Measurements from ENCODE around the gene LHCGR.
A peak's percentile ranks its signal among the peaks of the same experiment; 100 is the strongest.
"Not testable (repeated sequence)": the region's sequence is repeated elsewhere in the genome, so short reads cannot be mapped to it uniquely, and the experiment has no call there.

The LHCGR gene

DNA sequence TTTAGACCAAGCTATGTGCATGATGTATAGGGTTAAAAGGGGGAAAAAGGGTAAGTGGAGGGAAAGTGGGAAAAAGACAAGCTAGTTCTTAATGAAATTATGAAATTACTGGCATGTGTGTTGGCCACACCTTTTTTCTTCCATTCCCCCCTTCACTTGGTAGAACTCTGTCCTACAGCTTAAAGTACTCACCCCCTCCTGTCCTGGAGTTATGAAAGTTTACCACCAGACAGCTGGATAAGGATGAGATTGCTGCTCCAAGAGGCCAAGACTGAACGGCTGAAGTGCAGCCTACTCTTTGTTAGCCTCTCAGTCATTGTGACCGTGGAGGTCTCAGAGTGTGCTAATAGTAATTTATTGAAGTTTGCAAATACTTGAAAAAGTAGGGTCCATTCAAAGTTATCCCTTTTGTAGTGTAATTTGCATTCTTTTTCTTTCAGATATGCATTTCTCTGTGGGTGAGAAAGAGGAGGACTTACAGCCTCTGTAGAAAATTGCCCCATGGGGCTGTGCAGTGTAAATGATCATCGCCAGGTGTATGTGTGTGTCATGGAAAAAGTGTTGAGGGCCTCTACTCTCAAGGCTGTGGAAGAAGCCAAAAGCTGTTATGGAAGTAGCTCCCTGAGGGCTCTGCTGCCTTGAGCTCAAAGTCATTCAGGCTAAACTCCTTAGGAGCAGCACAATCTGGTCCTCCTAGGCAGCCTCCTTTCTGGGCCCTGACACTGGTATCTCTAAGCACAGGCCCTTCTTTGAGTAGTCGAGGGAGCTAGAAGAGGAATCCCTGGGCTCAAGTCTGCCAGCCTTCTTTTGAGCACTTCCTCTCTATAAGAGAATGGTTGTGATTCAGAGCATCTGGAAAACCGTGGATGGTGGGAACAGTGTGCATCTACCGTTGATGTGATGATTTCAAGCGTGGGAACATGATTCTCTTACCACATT is 46.2 kb downstream of the LHCGR start:
- no peak for DNase-seq (ENCODE audit: low spot score)

DNA sequence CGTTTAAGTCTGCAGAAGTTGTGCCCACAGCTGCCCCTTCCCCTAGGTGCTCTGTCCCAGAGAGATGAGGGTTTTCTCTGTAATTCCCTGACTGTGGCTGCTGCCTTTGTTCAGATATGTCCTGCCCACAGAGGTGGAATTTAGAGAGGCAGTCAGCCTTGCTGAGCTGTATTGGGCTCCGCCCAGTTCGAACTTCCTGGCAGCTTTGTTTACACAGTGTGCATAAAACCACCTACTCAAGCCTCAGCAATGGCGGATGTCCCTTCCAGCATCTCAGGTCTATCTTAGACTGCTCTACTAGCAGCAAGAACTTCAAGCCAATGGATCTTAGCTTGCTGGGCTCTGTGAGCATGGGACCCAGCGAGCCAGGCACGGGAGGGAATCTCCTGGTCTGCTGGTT is 48.1 kb downstream of the LHCGR start:
- peak; percentile 66 for DNase-seq (ENCODE audit: low spot score)

DNA sequence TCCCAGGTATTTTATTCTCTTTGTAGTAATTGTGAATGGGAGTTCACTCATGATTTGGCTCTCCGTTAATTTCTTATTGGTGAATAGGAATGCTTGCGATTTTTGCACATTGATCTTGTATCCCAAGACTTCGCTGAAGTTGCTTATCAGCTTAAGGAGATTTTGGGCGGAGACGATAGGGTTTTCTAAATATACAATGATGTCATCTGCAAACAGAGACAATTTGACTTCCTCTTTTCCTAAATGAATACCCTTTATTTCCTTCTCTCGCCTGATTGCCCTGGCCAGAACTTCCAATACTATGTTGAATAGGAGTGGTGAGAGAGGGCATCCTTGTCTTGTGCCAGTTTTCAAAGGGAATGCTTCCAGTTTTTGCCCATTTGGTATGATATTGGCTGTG is 51.9 kb downstream of the LHCGR start:
- DNase-seq (ENCODE audit: low spot score), result not testable (repeated sequence)

DNA sequence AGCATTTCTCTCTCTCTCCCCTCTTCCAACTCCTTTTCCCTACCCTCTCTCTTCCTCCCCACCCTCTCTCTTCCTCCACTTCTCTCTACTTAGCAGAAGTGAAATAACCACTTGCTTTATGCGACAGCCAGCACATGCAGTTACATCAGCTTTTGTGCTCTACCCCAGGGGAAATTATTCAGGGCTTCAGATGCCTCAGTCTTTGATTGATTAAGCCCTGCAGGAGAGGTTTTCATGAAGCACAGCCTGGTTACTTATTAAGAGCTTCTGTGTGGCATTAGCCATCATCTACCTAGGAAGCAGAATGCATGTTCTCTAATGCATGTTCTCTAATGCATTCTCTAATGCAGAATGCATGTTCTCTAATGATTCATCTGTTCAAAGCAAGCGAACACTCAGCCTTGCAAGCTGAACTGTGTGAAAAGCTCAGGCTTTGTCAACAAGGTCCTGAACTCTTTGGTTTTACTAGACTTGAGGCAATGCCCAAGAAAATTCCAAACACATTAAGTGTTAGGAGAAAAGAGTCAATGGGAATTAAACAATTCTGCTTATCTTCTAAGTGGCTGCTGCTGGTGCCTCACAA is 56.1 kb downstream of the LHCGR start:
- peak; percentile 74 for DNase-seq (ENCODE audit: low spot score)

DNA sequence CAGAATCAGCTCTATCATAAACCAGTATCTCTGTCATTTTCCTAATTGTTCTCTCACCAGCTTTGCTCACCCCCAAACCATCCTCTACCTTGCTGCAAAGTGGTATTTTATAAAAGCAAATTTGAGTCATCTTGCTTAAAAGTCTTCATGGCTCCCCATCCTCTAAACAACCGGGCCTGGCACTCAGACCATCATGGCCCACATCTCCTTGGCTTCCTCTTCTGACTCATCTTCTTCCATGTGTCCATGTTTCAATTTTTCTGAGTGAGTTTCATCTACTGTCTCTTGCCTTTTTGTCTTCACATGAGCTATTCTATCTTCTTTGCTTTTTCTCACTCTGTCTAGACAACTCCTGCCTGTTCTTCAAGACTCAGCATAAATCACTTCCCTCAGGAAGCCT is 58.6 kb downstream of the LHCGR start:
- DNase-seq (ENCODE audit: low spot score), result no peak

DNA sequence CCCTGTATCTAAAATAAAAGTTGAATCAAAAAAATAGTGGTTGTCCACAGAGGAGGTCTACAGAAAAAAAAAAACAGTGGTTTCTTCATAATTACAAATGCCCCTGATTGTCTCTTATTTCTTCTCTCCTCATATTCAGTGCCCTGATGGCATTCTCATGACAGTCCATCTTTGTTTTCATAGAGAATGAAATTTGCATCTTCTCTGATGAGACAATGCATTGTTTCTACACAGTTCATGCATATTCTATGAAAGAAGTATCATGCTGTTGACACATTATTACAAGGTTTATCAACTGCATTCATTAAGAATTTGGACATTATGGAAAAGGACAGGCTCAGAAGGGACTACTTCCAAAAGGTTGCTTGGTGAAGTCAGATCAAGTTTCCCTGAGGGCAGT is 59.5 kb downstream of the LHCGR start:
- no peak for DNase-seq (ENCODE audit: low spot score)

DNA sequence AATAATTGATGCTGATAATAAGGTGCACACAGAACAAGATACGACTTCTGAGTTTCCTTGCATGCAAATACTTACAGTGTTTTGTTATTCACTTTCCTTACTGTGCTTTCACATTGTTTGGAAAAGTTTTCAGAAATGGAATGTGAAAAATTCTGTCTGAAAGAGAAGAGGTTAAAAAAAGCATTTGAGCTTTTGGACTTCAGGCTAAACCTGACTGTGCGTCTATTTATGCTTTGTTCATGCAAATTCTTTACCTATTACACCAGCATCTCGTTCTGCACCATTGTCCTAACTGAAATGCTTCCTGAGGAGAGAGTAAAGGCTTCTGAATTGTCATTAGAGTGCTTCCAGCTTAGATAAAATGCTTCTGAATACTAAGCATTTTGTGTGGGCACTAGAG is 61.4 kb downstream of the LHCGR start:
- DNase-seq (ENCODE audit: low spot score), result peak; percentile 86

DNA sequence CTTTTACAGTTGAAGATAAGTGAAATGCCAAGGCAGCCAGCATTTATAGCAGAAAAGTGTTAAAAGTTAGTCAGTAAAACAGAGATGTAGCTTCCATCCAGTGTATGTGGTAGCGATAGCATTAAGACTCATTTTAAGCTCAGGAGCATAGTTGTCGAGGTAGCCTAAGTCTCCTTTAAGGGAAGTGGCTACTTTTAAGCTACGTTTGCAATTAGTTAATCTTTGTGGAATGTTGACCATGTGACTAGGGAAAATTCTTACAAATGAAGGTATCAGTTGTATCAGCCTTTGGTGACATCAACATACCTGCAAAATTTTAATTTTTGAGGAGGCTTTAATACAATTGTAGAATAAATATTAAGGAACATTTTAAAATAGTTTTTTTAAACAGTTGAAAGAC is 61.9 kb downstream of the LHCGR start:
- DNase-seq (ENCODE audit: low spot score), result peak; percentile 83

DNA sequence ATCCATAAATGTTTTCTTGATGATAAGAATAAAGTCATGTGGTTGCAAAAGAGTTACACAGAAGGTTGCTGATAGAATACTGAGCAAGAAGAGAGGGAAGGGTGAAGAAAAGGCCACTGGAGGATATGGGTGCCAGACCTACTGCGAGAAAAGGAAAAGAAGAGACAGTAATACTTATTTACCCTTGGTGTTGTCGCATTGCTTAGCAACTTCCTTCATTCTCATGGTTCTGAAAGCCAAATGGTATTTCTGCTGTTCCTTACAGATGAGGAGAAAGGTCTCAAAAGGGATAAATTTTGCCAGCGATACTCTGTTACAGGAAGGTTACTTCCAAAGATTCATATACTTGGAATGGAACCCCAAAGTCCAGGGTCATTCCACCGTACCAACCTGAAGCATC is 62.5 kb downstream of the LHCGR start:
- peak; percentile 25 for DNase-seq (ENCODE audit: low spot score)

DNA sequence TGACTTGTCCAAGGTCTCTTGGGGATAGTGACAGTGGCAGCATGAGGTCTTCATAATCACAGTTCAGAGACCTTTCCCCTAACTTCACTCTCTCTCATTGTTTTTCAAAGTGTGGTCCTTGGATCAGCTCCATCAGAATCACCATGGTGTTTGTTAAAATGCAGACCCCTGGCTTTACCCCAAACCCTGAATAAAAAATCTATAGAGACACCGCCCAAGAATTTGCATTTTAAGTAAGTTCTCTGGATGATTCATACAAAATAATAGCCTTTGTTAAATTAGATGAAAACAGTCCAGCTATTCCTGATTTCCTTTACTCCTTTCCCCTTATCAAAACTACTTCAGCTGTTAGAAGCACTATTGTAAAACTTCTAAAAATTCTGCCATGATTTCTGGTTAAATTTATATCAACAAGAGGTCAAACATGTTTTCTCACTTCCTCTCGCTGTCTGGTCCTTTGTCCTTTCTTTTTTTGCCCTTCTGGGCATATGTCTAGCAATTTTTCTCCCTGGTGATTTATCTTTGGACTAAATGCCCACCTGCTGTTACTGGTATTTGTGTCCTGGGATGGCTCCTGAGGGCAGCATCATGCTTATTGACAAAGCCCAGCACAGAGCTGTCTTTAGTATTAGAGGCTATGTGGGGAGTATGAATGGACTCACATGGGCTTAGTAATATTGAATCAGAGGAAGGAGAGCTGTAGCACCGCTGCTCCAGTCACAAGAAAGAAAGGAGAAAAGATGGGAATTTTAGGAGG is 63.4 kb downstream of the LHCGR start:
- no peak for DNase-seq (ENCODE audit: low spot score)

DNA sequence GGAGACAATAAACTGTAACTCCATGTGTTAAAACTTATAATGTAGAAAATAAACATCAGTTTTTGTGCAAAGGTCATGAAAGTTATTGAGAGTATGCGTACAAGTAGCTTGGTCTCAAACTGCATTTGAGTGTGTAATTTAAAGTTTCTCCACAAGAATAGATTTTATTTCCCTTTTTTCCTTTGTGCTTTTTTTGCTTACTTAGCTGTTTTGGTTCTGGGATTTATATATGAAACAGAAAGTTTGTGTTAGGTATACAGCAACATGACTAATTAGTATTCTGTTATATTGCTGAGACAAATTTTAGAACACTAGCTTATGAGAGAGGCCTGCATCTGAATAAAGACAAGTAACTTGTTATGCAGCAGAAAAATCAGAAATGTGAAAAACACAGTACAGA is 70.4 kb downstream of the LHCGR start:
- no peak for DNase-seq (ENCODE audit: low spot score)

DNA sequence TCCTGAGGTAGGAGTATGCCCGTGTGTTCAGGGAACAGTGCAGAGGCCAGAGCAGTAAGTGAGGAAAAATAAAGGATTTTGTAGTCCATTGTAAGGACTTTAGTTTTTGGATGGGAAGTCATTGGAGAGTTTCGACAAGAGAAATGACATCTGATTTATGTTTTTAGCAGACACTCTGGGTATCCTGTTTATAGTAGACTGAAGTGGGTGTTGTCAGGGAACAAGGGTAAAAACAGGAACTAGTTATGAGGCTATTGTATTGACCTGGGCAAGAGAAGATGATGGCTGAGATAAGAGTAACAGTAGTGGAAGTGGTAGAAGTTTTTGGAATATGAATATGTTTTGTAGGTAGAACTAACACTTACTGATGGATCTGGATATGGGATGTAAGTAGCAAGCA is 78.1 kb downstream of the LHCGR start:
- DNase-seq (ENCODE audit: low spot score), result no peak

DNA sequence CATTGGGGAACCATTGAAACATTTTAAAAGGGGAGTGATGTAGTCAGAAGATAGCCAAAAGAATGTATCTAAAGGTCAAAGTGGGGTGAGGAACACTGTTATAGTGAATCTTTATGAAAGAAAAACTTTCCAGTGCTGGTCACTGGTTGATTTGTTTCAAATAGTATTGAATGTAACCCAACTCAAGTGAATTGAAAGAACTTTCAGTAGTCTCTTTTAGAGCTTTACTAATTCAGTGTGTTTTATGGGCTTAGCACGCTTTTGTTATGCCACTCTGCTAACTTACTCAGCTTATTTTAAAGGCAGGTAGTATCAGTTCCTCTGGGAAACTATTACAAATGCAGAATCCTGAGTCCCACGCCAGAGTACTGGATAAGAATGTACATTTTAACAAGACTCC is 80.6 kb downstream of the LHCGR start:
- DNase-seq (ENCODE audit: low spot score), result no peak

DNA sequence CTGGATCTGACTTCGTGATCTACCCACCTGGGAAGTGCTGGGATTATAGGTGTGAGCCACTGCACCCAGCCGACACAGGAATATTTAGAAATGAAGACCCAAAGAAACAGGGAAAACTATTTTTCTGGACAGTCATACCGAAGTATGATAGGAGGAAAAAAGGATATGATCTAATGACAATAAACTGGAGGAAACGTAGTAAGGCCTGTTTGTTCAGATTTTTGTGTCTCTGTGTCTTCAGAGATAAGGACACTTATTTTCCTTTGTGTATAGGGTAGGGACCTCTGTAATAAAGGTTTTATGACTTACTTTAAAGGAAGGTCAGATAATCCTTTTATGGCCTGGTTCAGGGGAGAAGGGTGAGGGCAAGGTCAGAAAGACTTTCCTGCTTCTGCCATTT is 81.9 kb downstream of the LHCGR start:
- no peak for DNase-seq (ENCODE audit: low spot score)

DNA sequence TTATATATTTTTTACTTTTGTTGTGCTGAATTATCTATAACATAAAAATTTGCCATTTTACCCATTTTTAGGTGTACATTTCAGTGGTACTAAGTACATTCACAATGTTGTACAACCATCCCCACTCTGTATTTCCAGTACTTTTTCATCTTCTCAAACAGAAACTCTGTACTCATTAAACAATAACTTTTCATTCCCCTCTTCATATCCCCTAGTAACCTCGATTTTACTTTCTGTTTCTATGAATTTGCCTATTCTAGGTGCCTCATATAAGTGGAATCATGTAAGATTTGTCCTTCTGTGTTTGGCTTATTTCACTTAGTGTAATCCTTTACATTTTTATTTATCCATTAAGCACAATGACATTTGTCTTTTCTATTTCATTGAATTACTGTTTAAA is 86.5 kb downstream of the LHCGR start:
- DNase-seq (ENCODE audit: low spot score), result no peak

DNA sequence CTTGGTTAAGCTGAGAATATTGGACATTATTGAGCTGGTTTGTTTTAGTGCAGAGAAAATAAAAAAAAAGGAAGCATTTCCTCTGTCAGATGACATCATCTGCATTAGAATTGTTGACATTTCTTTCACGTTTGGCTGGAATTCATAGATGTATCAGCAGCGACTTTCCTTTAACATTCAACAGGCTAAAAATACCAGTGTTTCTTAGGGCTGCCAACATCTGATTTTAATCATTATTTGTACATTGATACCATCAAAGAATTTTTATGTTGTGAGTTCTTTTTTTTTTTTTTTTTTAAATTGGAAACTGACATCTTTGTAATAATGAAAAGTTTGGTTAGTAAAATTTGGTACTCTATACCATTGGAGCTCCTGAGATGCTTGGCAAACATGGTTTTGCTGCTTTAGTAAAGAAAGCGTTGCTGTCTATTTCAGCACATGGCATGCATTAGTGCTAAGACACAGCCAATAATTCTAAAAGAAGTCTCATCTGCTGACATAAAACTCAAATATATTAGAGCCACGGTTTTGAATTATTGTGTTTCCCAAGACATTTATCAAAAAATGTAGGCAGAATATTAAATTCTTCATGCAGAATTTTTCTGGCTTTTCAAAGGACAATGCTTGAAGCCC is 104.2 kb downstream of the LHCGR start:
- peak; percentile 11 for DNase-seq (ENCODE audit: low spot score)

DNA sequence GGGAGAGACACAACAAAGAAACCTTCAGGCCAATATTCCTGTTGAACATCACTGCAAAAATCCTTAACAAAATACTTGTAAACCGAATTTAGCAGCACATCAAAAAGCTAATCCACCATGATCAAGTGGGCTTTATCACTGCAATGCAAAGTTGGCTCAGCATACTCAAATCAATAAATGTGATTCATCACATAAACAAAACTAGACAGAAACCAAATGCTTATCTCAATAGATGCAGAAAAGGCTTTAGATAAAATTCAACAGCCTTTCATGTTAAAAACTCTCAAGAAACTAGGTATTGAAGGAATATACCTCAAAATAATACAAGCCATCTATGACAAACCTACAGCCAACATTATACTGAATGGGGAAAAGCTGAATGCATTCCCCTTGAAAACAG is 117.3 kb downstream of the LHCGR start:
- no peak for DNase-seq (ENCODE audit: low spot score)

Measured in kidney tubule cell (primary cell).